GOT3 (cell line): ENCODE results near the gene ANKRD13B.

Source experiments
- DNase-seq: peaks from one replicate; lab custom pipeline; 2025; ENCODE audit warnings: mixed read lengths; lab: John Stamatoyannopoulos, UW

Gene ANKRD13B

GRCh38 chr17:29616300-29617048, 23.5 kb downstream of the ANKRD13B start:
- no peak for DNase-seq

- no peak for DNase-seq
Measured at GRCh38 chr17:29617125-29617480, 24.2 kb downstream of the ANKRD13B start.

- no peak for DNase-seq
Measured at GRCh38 chr17:29617481-29618271, 24.7 kb downstream of the ANKRD13B start.

- DNase-seq = no peak
Measured at GRCh38 chr17:29618272-29619065, 25.5 kb downstream of the ANKRD13B start.

- DNase-seq = no peak
Measured at GRCh38 chr17:29619251-29619650, 26.3 kb downstream of the ANKRD13B start.

GRCh38 chr17:29620271-29620670, 27.3 kb downstream of the ANKRD13B start:
- DNase-seq = no peak

- DNase-seq = no peak
Measured at GRCh38 chr17:29620779-29621500, 28.0 kb downstream of the ANKRD13B start.

- DNase-seq = no peak
Measured at GRCh38 chr17:29621751-29622194, 28.8 kb downstream of the ANKRD13B start.

GRCh38 chr17:29622337-29623282, 29.7 kb downstream of the ANKRD13B start, which contains the start of gene CORO6:
Gene CORO6 (minus strand): TSS chr17:29622912. CDS start chr17:29621421, 1,491 bp downstream.
- DNase-seq = no peak

GRCh38 chr17:29623283-29623647, 30.3 kb downstream of the ANKRD13B start:
- no peak for DNase-seq

GRCh38 chr17:29624586-29624985, 31.7 kb downstream of the ANKRD13B start:
- DNase-seq = no peak

GRCh38 chr17:29625037-29625750, 32.3 kb downstream of the ANKRD13B start:
- no peak for DNase-seq

- DNase-seq = no peak
Measured at GRCh38 chr17:29627951-29628350, 35.0 kb downstream of the ANKRD13B start.

- DNase-seq = no peak
Measured at GRCh38 chr17:29628644-29629043, 35.7 kb downstream of the ANKRD13B start.

GRCh38 chr17:29629839-29630238, 36.9 kb downstream of the ANKRD13B start:
- no peak for DNase-seq

GRCh38 chr17:29630630-29631193, 37.8 kb downstream of the ANKRD13B start:
- DNase-seq = no peak

- DNase-seq = no peak
Measured at GRCh38 chr17:29633886-29634285, 41.0 kb downstream of the ANKRD13B start.

- no peak for DNase-seq
Measured at GRCh38 chr17:29640413-29640812, 47.5 kb downstream of the ANKRD13B start.

- DNase-seq = no peak
Measured at GRCh38 chr17:29640981-29641642, 48.2 kb downstream of the ANKRD13B start.
